Smooth muscle cell (in vitro differentiated cells): ENCODE data around the gene TNFRSF13B. TPM values are rescaled to one million over a fixed set of nuclear protein-coding genes. Genes with fewer than 3 reads are reported as not detected.
"Not testable (repeated sequence)": the region's sequence is repeated elsewhere in the genome, so short reads cannot be mapped to it uniquely, and the experiment has no call there.

ENCODE experiments used
- DNase-seq: peaks from one replicate; lab custom pipeline; 2025; ENCODE audit not compliant: unreplicated experiment; lab: John Stamatoyannopoulos, UW
- H2AFZ ChIP-seq: fragments of 200-600 bp; sonication (generic); 2 replicates; pipeline ENCODE4 v1.6.0; 2016; ENCODE audit warnings: antibody characterized with exemption, low read depth, mild to moderate bottlenecking
- H3F3A ChIP-seq: fragments of 200-600 bp; sonication (generic); 2 replicates; pipeline ENCODE4 v1.6.0; 2017; ENCODE audit warnings: antibody characterized with exemption, low read depth
- H3K27ac ChIP-seq: fragments of 200-600 bp; sonication (generic); 2 replicates; pipeline ENCODE4 v1.5.1; 2016; ENCODE audit warnings: low read depth, mild to moderate bottlenecking
- H3K27me3 ChIP-seq: fragments of 200-600 bp; sonication (generic); 2 replicates; pipeline ENCODE4 v1.6.1; 2016; ENCODE audit warnings: low read depth, mild to moderate bottlenecking
- H3K36me3 ChIP-seq: fragments of 200-600 bp; sonication (generic); 2 replicates; pipeline ENCODE4 v1.5.1; 2016; ENCODE audit warnings: low read depth
- H3K4me1 ChIP-seq: fragments of 200-600 bp; sonication (generic); 2 replicates; pipeline ENCODE4 v1.5.1; 2016; ENCODE audit warnings: low read depth
- H3K4me2 ChIP-seq: fragments of 200-600 bp; sonication (generic); 2 replicates; pipeline ENCODE4 v1.6.0; 2016; ENCODE audit warnings: mild to moderate bottlenecking
- H3K4me3 ChIP-seq: fragments of 200-600 bp; sonication (generic); 2 replicates; pipeline ENCODE4 v1.5.1; 2016; ENCODE audit warnings: mild to moderate bottlenecking
- H3K79me2 ChIP-seq: fragments of 200-600 bp; sonication (generic); 2 replicates; pipeline ENCODE4 v1.6.0; 2016; ENCODE audit warnings: low read depth, mild to moderate bottlenecking
- H3K9ac ChIP-seq: fragments of 200-600 bp; sonication (generic); 2 replicates; pipeline ENCODE4 v1.6.0; 2016; ENCODE audit warnings: low read depth
- H3K9me3 ChIP-seq: fragments of 200-600 bp; sonication (generic); replicated peaks from 2 replicates; pipeline ENCODE4 v1.5.1; 2016; ENCODE audit warnings: low read depth
- H4K20me1 ChIP-seq: fragments of 200-600 bp; sonication (generic); 2 replicates; pipeline ENCODE4 v1.6.0; 2016; ENCODE audit warnings: low read depth
- WGBS: methylation state at CpG from one replicate; pipeline ENCODE4 v1.1.7; 2016; ENCODE audit warnings: low lambda C conversion rate; 5-methylcytosine and 5-hydroxymethylcytosine counted together
- polyA plus RNA-seq: library from polyadenylated mRNA; unstranded; fragments of >200 nt; fragmentation: Nextera tagmentation; extraction: Ambion mirVana; gene quantifications from 2 replicates; pipeline ENCODE4 v1.2.1, GENCODE V29; 2016
- total RNA-seq: library from RNA; depleted of rRNA; stranded (reverse); fragments of >200 nt; gene quantifications from 2 replicates; pipeline ENCODE4 v1.2.3, GENCODE V29; 2014
- TF ChIP-seq, protein P1 (sequence below): fragments of 200-600 bp; sonication (generic); IDR thresholded peaks from 2 replicates; pipeline ENCODE4 v1.5.1; 2017; ENCODE audit warnings: borderline replicate concordance, mild to moderate bottlenecking, antibody characterized with exemption; ENCODE audit not compliant: insufficient read depth, poor library complexity, severe bottlenecking

The TNFRSF13B gene
- total and polyA plus RNA-seq, 2 experiments from 2014 or later, result not detected

DNA sequence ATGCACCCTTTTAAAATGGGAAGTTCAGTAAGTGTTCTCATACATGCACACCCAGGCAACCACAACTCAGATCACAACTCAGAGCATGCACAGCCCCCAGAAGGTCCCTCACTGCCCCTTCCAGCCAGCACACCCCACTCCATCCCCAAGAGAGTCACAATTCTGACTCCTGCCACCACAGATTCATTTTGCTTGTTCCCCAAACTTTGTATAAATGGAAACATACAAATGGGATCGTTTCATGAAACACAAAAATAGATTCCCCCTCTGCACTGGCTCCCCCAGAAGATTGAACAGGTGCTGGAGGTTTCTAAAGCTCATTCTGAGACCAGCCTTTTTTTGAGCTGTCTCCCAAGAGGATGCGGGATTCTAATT lies 3.3 kb upstream of the TNFRSF13B start:
- Histone ChIP-seq H3K4me2 (no peak overlapping the region), H3K27me3 (no peaks in the 10 kb centered on the region), H3K79me2 (no peaks in the 10 kb centered on the region), H3K4me3 (no peak overlapping the region), H3F3A (no peaks in the 10 kb centered on the region), H2AFZ (no peak overlapping the region), H3K9ac (no peak overlapping the region), H3K27ac (no peak overlapping the region), H3K36me3 (no peaks in the 10 kb centered on the region), H3K4me1 (no peaks in the 10 kb centered on the region), H4K20me1 (no peaks in the 10 kb centered on the region), H3K9me3 (no peaks in the 10 kb centered on the region)
- TF ChIP-seq, protein P1, sequence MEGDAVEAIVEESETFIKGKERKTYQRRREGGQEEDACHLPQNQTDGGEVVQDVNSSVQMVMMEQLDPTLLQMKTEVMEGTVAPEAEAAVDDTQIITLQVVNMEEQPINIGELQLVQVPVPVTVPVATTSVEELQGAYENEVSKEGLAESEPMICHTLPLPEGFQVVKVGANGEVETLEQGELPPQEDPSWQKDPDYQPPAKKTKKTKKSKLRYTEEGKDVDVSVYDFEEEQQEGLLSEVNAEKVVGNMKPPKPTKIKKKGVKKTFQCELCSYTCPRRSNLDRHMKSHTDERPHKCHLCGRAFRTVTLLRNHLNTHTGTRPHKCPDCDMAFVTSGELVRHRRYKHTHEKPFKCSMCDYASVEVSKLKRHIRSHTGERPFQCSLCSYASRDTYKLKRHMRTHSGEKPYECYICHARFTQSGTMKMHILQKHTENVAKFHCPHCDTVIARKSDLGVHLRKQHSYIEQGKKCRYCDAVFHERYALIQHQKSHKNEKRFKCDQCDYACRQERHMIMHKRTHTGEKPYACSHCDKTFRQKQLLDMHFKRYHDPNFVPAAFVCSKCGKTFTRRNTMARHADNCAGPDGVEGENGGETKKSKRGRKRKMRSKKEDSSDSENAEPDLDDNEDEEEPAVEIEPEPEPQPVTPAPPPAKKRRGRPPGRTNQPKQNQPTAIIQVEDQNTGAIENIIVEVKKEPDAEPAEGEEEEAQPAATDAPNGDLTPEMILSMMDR, result no peak
- WGBS, result 88% methylated on average over 2 of the region's 2 CpGs
- DNase-seq, result no peak

DNA sequence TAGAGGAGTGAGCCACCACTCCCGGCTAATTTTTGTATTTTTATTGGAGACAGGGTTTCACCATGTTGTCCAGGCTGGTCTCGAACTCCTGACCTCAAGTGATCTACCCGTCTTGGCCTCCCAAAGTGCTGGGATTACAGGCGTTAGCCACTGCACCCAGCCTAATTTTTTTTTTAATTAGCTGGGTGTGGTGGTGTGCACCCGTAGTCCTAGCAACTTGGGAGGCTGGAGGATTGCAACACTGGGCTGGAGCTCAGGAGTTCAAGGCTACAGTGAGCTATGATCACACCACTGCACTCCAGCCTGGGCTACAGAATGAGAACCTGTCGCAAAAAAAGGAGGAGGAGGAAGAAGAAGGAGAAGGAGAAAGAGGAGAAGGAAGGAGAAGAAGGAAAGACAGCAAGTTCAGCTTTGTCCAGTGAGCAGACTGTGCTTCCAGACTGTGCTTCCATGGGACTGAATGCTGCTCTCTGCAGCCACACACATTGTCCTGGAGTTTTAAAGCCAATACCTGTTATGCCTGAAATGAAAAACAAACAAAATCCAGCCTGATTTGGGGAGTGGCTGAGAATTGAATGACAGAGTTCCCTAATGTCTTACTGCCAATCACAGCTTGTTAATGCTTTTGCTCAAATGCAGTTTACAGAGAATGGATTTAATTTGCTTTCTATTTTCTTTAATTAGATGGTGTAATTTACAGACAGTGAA lies 2.8 kb upstream of the TNFRSF13B start:
- DNase-seq, result no peak
- Histone ChIP-seq H3K27me3 (no peaks in the 10 kb centered on the region), H3K4me1 (no peaks in the 10 kb centered on the region), H3F3A (no peaks in the 10 kb centered on the region), H3K79me2 (no peaks in the 10 kb centered on the region), H3K9me3 (no peaks in the 10 kb centered on the region), H2AFZ (no peak overlapping the region), H3K27ac (no peak overlapping the region), H3K4me3 (no peak overlapping the region), H4K20me1 (no peaks in the 10 kb centered on the region), H3K4me2 (no peak overlapping the region), H3K36me3 (no peaks in the 10 kb centered on the region), H3K9ac (no peak overlapping the region)
- TF ChIP-seq, protein P1, result no peak
- WGBS, result 94% methylated on average over 6 of the region's 6 CpGs

DNA sequence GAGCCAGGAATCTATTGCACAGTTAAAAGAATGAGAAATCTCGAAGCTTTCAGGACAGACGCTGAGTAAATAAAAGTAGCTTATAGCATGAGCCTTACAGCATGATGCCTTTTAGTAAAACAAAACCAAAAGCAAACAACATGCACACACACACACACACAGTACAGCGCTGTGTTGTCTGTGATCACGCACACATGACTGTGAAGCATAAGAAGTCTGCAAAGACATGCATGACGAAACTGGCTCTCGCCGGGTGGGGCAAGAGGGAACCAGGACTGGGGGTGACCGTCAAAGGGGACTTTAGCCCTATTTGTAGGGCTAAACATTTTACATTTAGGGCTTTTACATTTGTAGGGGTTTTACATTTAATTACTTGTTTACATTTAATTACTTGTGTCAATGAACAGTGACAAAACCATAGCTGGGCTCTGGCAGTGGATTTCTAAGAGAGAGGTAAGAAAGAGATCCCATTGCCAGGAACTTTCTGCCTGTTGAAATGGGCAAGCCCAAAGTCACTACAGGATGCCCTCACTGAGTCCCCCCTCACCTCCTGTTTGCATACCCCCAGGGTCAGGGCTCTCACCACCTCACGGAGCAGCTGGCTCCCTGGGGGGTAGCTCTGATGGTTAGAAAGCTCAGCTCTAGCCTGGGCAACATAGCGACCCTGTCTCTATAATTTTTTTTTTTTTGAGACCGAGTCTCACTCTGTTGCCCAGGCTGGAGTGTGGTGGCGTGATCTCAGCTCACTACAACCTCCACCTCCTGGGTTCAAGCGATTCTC lies 2.0 kb upstream of the TNFRSF13B start:
- Histone ChIP-seq H3K36me3 (no peaks in the 10 kb centered on the region), H3K9me3 (no peaks in the 10 kb centered on the region), H3K9ac (no peak overlapping the region), H3K4me2 (no peak overlapping the region), H4K20me1 (no peaks in the 10 kb centered on the region), H3K27ac (no peak overlapping the region), H3K27me3 (no peaks in the 10 kb centered on the region), H3K4me1 (no peaks in the 10 kb centered on the region), H3F3A (no peaks in the 10 kb centered on the region), H3K79me2 (no peaks in the 10 kb centered on the region), H2AFZ (no peak overlapping the region), H3K4me3 (no peak overlapping the region)
- no peak for DNase-seq
- 91% methylated on average over 13 of the region's 13 CpGs for WGBS
- TF ChIP-seq, protein P1, result no peak

DNA sequence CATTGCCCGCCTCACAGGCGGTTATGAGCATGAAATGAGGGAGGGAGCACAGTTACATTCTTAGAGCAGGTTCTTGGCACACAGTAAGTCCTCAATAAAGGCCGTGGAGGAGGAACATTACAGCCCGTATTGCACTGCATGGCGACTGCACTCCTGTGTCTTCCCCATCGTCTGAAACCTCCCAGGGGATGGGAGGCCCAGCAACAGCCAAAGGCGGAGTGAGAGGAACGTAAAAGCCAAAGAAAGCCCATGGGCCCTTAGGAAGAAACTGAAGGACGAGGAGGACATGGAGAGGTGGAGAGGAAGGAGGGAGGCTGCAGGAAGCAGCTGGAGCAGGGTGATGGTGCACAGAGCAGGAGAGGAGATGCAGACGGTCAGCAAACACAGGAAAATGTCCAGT lies 1.1 kb upstream of the TNFRSF13B start:
- 81% methylated on average over 10 of the region's 10 CpGs for WGBS
- H3K36me3 ChIP-seq, H3K4me1 ChIP-seq: not testable (repeated sequence)

More for the DNA sequence above, 1.1 kb upstream of the TNFRSF13B start:
- H3K9me3 ChIP-seq, H3K27ac ChIP-seq, H3K4me2 ChIP-seq, DNase-seq, H4K20me1 ChIP-seq, H3F3A ChIP-seq, H3K9ac ChIP-seq, H3K4me3 ChIP-seq, H3K27me3 ChIP-seq, H2AFZ ChIP-seq, H3K79me2 ChIP-seq: not testable (repeated sequence)
